SHP77 treated with DMSO at 0.1 percent for 48 hours (cell line): ENCODE measurements around the gene WNT11.
"Not testable (repeated sequence)": the region's sequence is repeated elsewhere in the genome, so short reads cannot be mapped to it uniquely, and the experiment has no call there.

ENCODE experiments used
- DNase-seq: peaks from one replicate; lab custom pipeline; 2025; lab: John Stamatoyannopoulos, UW

Gene WNT11

DNA sequence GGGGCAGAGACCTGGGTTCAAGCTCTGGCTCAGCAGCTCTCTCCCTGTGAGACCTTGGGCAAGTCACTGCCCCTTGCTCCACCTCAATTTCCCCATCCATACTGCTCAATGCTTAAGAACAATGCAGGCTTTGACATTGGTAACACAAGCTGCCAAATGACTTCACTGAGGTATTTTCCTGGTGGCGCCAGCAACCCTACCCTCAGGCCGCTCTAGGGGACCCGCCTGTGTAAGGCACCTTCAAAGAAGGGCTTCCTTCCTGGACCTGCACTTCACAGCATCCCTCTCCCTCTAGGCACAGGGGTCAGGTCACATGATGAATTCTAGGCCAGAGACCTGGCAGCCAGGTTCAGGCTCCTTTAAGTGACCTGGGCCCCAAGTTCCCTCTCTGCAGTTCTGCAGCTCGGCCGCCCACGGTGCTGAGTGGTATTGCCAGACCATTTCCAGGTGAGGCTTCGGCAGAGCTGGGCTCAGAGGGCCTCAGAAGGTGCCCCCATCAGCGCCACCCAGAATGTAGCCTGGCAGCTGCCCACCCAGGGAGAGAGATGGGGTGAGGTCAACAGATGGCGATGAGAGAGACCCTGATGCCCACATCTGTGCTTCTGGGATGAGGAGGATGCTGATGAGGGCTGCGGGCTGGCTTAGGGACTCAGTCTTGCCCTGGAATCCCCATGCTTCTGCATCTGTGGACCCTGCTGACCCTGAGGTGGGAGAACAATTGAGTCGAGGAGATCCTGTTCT is 4.5 kb downstream of the WNT11 start:
- DNase-seq, result no peak

DNA sequence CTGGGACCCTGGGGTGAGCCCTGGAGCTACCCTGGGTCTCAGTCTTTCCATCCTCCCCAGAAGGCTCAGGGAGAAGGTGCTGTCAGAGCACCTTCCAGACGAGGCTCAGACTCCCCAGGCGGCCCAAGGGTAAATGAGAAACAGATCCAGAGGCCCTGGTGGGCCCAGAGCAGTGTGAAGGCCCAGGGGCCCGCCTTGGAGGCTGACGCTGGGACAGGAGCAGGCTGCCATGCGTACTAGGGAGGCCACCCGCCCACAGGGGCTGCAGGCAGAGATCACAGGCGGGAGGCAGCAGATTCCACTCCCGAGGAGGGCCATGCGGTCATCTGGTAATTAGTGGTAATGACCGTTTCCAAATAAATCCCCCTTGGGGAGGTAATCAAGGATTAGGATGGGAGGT is 5.2 kb downstream of the WNT11 start:
- DNase-seq, result no peak

DNA sequence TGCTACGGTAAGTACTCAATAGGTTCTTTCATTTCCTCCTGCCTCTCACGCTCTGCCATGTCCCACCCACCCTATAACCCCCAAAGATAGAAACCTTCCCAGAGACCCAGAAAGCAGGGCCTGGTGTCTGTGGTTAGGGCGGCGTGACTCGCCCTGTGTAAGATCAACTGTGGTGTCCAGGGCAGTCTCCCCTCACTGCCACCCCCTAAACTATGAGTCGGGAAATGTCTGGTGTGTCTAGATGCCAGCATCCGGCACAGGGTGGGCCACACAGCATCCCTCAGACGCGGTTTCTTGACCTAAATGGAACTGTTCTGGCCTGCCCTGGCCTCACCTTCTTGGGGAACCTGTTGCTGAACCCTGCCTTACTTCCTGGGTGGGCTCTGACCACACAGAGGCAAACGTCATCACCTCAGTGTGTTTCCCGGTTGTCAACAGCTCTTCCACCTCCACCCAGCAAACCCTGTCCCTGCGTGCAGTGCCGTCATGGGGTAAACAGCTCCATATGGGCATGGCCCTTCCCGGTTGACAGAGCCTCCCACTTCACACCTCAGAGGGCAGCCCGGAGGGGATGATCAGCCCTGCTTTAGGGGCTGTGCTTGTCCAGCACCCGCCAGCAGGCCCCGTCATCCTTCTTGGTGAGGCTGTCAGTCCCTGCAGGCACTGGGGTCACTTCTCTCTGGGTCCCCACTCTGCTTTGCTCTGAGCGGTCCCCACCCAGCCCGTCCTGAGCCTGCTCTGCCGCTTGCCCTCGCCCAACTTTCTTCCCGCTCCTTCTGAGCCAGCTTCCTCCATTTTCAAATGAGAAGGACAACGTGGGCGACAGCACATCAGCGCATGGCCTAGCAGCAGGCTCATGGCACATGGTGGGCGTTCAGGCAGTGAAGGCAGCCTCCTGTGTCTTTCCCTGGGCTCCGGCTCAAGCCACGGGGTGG is 6.0 kb downstream of the WNT11 start:
- DNase-seq, result no peak

DNA sequence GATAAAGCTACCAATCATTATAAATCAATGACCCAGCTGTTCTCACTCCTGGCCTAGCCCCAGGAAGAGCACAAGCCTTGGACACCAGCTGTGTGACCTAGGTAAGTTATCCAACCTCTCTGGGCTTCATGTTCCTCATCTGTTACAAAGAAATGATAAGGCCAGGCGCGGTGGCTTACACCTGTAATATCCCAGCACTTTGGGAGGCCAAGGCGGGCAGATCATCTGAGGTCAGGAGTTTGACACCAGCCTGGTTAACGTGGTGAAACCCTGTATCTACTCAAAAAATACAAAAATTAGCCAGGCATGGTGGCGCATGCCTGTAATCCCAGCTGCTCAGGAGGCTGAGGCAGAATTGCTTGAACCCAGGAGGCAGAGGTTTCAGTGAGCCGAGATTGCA is 7.6 kb downstream of the WNT11 start:
- DNase-seq, result not testable (repeated sequence)

DNA sequence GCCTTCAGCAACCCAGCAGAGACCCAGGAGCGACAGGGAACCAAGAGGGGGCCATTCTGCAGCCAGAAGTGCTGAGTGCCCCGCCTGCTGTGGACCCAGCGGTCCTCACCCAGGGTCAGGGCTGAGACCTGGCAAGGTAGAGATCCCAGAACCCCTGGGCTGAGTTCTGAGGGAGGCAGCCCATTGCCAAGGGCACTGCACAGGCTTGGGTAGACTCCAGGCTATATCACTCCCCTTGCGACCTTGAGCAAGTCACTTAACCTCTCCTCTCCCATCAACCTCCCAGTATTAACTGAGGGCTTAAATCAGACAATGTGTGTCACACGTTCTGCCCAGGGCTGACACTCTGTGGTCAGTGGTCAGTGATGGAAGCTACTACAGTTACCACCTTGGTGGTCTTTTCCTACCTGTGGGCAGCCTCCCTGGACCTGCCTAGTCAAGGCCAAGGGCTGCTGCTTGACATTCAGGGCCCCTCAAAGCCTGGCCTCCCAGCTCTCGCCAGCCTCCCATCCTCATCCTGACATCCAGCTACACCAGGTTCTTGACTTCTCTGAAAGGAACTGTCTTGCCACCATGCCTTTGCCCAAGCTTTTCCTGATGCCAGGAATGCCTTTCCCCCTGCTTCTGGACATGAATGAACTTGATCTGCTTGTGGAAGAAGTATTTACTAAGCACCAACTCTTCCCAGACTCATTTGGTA is 8.2 kb downstream of the WNT11 start:
- DNase-seq, result no peak

DNA sequence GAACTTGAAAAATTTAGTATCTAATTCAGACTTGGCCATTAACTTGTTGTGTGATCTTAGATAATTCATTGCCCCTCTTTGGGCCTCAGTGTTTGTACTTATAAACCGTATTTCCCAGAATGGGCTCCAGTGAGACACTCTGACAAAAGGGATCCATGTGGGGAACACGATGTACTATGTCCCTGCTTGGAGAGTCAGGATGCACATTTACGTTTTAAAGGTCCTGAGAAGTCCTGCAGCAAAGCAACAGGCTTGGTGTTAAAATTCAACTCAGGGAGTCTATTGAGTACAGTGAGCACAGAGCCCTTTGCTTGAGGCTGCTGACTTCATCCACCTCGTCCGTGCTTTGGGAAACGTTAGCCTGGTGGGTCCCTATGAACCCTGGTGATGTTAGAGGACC is 9.0 kb downstream of the WNT11 start:
- no peak for DNase-seq

DNA sequence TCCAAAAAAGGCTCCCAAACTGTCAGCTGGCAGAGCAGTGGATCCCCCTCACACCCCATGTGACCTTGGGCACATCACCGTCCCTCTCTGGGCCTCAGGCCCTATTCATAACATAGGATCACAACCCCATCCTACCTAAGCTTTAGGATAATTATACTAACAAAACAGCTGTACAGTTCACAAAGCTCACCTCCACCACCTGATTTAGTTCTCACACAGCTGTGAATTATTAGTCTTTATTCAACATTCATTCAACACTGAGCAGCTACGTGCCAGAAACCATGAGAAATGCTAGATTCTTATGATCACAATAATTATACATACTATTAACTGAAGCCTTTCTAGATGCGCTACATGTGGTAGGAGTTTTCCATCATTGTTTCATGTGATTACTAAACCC is 9.5 kb downstream of the WNT11 start:
- DNase-seq, result no peak

DNA sequence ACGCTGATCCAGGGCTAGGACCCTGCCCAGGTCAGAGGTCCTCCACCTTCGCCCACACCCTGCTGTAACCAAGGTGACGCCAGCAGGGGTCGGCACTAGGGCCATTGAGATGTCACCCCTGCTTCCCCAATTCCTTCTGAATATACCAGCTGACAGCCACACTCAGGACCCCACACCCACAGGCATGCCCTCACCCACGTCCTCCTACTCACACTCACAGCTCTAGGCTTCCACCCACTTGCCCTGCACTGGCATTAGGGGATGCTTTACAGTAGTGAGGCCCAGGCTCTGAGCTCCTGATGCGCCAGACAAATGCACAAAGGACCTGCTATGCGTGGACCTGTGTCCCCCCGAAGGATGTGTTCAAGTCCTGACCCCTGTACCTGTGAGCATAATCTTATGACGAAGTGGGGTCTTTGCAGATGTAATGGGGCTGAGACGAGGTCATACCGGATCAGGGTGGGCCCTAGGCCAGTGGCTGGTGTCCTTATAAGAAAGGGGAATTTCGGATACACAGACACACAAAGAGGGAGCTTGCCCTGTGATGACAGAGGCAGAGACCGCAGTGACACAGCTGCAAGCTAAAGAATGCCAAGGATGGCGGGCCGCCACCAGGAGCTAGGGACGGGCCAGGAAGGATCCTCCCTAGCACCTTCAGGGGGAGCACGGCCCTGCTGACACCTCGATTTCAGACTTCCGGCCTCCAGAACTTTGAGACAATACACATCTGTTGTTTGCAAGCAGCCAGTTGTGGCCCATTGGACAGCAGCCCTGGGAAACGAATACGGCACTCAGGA is 11.2 kb downstream of the WNT11 start:
- no peak for DNase-seq

DNA sequence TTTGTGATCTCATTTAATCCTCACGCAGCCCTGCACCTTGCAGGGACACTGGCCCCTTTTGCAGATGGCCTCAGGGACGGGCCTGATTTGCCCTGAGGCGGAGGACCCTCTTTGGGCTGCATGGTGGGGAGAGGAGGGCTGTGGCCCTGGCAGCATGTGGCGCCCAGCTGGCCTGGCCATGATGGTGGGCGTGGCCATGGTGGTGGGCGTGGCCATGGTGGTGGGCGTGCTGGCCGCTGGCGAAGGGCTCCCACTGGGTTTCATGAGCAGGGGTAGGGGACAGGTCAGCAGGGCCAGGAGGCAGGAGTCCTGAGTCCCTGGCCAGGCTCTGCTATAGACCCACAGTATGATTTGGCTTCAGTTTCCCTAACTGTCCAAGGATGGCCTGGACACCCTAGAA is 13.1 kb downstream of the WNT11 start:
- no peak for DNase-seq

DNA sequence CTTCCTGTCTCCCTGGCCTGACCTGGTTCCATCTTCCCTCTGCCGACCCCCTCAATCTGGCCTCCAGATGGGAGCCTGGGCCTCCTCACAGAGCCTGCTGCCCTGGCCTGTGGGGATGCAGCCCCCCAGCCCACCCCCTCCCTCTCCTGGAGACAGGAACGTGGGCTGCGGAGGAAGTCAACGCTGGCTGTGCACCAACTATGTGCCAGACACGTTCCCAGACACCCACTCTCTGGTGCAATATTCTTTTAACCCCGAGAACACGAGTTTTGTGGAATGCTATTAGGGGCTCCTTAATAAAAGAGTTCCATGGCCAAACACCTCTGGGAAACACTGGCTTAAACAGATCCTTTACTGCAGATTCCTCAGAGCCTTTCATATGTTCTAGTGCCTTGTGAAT is 15.9 kb downstream of the WNT11 start:
- no peak for DNase-seq

DNA sequence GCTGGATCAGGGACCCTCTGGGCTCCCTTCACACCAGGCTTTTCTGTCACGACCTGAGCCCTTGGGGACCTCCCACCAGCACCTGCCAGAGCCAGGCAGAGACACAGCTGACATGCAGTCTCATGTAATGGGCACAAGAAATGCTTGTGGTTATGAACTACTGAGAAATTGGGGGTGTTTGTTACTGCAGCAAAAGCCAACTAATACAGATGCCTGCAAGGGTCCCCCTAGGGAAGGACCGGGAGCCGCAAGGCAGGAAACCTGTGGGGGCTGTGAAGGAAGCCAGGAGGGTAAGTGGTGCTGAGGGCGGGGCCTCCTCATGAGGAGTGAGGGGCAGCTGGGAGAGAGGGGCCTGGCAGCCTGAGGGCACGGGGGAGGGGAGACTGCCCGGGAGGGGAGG is 16.6 kb downstream of the WNT11 start:
- no peak for DNase-seq

DNA sequence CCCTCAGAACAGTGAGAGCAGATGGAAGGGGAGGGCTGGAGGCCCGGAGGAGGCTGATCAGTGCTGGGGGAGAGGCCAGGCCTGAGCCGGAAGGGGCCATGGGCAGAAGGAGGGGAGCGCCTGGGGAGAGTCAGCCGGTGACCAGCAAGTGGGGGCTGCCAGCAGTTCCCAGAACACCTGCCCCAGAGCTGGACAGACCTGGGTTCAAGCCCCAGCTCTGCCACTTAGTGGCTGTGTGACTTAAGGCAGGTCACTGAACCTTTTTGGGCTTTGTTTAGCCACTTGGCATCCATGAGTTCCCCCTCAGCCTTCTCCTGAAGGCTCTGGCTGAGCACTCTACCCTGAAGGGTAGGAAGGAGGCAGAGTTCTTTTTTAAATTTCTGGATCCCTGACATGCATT is 17.4 kb downstream of the WNT11 start:
- DNase-seq, result no peak

DNA sequence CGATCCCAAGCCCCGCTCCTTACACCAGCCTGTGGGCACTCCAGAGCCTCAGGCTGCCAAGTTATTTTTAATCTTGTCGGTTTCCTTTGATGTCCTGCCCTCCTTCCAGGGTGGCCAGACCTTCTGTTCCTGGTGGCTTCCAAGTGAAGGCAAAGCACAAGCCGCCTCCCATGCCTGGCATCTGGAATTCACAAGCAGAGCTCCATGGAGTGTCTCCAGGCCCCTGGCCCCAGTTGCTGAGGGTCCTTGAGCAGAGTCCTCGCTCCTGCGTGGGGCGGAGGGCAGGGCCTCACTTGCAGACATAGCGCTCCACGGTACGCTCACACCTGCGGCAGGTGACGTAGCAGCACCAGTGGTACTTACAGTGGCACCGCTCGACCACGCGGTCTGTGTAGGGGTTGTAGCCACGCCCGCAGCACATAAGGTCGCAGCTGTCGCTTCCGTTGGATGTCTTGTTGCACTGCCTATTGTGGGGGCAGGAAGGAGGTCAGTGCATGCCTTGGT is 19.5 kb downstream of the WNT11 start:
- DNase-seq, result no peak

DNA sequence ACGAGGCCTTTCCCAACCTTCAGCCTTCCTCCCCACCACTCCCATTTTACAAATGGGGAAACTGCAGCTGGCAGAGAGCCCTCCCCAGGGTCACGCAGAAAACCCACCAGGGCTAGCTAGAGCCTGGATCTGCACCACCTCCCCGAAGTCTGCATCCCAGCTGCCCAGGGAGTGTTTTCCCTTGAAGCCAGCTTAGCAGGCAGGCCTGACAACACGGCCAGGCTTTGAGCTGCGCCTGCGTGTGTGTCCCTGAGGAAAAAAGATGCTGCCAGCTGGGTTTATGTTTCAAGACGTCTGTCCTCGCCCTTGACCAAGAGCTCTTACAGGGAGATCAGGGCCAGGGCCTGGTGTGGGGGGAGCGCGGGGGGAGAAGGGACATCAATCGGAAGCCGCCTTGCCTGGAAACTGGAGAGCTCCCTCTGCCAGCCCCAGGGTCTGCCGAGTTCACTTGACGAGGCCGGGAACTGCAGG is 20.3 kb downstream of the WNT11 start:
- DNase-seq, result no peak

DNA sequence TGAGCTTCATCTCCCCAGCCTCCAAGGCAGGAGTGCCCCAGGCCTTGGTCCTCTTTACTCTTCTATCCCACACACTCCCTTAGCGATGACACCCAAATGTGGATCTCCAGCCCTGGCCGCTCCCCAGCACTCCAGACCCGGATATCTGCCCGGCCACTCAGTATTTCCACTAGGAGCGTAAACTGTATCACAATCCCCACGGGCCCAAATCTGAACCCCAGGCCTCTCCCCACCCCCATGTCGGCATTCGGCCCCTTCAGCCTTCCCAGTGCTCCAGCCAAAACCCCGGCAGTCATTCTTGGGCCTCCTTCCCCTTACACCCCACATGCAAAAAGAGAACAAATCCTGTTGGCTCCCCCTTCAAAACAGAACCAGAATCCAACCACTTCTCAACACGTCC is 20.8 kb downstream of the WNT11 start:
- no peak for DNase-seq

DNA sequence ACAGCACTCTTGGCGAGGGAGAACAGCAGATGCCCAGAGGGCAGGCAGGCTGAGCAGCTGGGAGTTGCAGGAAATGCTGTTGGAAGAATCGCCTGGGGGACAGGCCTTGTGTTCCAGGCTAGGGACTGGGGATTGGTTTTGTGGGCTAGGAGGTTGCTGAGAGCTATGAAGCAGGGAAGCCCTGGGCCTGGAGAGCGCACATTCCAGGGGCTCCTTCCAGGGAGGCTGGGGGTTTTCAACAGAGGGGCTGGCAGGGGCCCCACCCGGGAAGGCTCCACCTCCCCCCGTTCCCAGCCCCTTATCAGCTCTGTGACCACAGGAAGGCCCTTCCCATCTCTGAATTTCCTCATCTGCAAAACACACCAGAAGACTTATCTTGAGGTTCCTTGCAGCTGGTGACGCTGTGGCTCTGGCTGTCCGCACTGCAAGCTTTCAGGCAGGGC is 21.7 kb downstream of the WNT11 start:
- no peak for DNase-seq

DNA sequence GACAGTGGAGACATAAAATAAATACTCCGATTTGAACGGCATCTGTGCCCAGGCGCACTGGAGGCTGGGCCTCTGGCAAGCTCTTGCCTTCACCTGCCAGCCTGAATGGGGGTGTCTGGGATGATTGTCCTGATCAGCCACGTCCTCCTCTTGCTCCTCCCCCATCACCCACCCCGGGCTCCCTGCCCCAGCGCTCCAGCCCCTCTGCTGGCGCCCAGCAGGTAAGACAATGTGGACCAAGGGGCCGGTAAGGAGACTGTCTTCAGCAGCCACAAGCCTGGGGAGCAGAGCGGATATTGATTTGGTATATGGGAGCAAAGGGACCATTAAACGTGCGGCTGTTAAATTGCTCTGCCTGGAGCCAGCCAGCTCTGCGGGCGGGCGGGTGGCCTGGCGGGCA is 24.9 kb downstream of the WNT11 start:
- no peak for DNase-seq

DNA sequence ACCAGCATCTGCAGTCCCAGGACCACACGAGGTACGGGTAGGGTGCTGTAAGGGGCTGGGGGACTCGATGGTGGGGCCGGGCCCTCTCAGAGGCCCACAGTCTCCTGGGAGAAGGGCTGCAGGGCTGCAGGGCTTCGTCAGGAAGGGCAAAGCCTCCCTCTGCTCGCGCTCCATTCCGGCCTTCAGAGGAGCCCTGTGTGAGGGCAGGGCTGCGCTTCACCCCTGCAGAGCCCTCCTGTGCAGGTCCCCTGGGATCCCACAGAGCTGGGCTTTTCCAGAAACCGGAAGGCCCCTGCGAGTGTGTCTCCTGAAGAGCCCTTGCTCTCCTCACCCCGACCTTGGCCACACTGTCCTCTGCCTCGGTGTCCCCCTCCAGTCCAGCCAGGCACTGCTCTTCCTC is 27.2 kb downstream of the WNT11 start:
- DNase-seq, result no peak

DNA sequence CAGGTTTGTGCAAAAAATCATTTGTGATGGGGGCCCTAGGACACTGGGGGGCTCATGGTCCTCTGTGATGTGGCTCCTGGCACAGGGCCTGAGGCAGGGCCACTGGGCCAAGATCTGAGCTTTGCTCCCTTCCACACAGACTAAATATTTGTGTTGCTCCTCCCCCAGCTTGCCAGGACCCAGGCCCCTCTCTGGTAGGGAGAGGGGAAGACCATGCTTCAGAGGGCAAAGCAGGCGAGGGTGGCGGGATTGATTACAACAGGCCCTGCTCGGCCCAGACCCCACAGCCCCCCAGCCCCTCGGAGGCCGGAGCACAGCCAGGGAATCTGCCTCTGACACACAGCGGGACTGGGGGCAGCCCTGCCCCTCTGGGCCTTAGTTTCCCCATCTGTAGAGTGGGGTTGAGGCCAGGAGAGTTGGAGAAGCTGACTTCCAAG is 29.0 kb downstream of the WNT11 start:
- DNase-seq, result no peak

DNA sequence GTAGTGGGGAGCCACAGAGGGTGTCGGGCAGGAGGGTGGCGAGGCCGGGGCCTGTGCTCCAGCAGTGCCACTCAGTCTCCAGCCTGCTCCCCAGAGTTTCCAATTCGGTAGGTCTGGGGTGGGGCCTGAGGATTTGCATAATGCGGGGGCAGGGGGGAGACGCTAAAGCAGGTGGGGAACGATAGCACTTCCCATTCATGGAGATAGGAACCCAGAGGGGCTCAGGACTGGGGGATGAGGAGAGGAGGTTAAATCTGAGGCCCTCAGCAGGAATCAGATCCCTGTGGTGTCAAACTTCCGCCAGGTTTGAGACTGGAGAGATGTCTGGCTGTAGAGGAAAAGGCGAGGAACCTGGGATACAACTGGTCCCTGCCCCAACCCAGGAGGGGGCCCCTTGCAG is 29.8 kb downstream of the WNT11 start:
- no peak for DNase-seq

DNA sequence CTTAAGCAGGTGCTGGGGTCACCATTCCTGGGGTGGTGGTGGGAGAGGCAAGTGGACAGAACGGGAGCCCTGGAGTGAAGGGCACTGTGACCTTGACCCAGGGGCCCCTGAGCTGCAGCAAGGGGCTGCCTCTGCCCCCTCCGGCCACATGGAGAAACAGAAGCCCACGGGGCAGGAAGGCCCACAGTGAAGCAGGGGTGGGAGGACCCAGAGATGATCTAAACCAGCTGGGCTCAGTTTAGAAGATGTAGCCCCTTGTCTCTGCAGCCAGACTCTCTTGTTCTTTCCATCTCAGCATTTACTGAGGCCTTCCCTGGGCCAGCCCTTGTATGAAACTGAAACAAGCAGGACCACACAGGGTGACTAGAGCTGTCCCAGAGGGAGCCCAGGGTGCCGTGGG is 30.5 kb downstream of the WNT11 start:
- DNase-seq, result no peak

DNA sequence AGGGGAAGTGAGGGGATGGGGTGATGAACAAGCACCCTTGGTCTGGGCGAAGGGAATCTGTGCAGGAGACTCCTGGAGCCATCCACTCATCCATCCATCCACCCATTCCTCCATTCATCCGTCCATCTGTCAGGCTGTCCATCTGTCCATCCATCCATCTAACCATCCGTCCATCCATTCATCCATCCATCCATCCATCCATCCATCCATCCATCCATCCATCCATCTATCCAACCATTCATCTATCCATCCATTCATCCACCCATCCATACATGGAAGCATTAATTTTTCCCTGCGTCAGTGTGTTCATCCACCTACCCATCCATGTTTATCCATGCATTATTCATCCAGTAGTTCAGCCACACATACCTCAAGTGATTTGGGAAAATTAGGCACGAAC is 32.0 kb downstream of the WNT11 start:
- DNase-seq, result no peak
